NCI-H2196 treated with DMSO at 0.1 percent for 48 hours (cell line): ENCODE measurements around the gene TMEM134.
A peak's percentile ranks its signal among the peaks of the same experiment; 100 is the strongest.
"Not testable (repeated sequence)": the region's sequence is repeated elsewhere in the genome, so short reads cannot be mapped to it uniquely, and the experiment has no call there.

ENCODE experiments used
- DNase-seq: peaks from one replicate; lab custom pipeline; 2025; ENCODE audit not compliant: unreplicated experiment; lab: John Stamatoyannopoulos, UW

Gene TMEM134, protein sequence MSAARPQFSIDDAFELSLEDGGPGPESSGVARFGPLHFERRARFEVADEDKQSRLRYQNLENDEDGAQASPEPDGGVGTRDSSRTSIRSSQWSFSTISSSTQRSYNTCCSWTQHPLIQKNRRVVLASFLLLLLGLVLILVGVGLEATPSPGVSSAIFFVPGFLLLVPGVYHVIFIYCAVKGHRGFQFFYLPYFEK

GRCh38 chr11:67468759-67469507 is at the start of gene TMEM134:
TMEM134 (minus strand) TSS chr11:67469251; CDS start chr11:67469192, 59 bp downstream.
- DNase-seq = peak; percentile 75

DNA sequence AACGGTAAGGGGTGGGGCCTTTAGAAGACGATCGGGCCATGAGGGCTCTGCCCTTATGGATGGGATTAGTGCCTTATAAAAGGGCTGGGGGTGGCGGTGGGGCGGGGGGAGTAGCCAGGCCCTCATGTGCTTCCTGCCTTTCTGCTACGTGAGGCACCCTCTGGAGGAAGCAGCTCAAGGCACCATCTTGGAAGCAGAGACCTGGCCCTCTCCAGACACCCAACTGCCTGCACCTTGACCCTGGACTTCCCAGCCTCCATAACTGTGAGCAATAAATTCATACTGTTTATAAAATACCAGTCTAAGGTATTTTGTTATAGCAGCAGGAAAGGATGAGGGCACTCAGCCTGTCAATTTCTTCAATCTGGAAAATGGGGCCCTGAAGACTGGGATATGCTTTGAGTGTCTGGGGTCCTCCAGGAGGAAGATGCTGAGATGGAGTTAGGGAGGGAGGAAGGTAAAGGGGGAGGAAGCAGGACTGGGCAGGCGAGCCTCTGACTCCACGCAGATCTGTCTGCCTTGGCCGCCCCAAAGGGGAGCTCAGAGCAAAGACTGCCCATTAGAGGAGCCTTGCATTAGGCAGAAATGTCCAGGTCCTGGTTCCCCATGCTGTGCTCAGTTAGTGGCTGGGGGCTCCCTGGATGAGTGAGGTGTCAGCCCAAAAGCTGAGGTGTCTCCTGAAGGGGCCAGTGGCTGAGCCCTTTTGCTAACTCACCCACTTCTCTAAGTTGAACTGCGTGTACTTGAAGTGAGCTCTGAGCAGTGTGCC is 48.9 kb upstream of the TMEM134 start:
- no peak for DNase-seq

DNA sequence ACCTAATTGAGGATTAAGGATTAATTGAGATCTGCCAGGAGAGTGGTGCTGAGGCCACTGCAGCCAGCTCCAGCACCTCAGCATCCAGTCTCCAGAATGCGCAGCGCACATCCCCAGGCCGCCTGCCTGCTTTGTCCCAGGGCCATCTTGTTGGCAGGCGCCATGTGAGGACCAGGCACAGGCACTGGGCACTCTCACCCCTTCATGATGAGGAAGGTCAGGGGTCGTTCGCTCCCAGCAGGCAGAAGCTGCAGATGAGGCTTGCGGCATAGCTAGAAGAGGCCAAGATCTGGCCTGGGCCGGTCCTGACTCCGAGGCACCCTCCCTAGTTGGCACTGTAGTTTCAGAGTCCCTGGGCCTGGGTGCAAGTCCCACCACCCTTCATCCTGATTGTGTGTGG is 47.8 kb upstream of the TMEM134 start:
- DNase-seq = no peak

DNA sequence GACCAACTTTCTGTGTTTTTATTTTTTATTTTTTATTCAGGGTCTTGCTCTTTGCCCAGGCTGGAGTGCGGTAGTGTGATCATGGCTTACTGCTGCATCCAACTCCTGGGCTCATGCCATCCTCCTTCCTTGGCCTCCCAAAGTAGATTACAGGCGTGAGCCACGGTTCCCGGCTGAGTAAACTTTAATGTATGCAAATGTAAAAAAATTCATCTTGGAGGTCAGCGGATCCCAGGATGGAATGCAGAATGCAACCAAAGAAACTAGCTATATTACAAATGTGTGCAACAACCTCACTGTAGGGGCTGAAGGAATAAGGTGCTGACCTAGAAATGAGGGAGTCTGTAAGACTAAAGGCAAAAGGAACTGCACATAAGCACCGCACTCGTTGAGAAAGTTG is 45.1 kb upstream of the TMEM134 start:
- DNase-seq = no peak

GRCh38 chr11:67511558-67511957 is 42.5 kb upstream of the TMEM134 start:
- DNase-seq = not testable (repeated sequence)

DNA sequence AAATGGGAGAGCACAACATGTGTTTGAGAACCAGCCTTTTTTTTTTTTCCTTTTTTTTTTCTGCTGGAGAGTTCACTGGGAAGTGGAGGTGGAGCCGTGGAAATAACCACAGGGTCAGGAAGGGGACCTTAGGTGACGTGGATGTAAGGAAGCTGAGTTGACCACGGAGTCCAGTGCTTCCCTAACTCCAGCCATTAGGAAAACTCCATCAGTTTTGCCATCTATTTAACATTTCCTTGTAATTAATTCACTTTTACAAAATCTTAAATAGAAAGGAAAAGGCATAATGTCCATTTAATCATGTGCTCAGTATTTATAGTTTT is 40.9 kb upstream of the TMEM134 start:
- DNase-seq = no peak

- peak; percentile 93 for DNase-seq
Measured at GRCh38 chr11:67508486-67509121, 39.6 kb upstream of the TMEM134 start.

- DNase-seq = peak; percentile 97
Measured at GRCh38 chr11:67507864-67508485, 38.9 kb upstream of the TMEM134 start, which contains the start of gene CDK2AP2. CDK2AP2 (minus strand) TSS chr11:67508162; CDS start chr11:67508082, 80 bp downstream.

DNA sequence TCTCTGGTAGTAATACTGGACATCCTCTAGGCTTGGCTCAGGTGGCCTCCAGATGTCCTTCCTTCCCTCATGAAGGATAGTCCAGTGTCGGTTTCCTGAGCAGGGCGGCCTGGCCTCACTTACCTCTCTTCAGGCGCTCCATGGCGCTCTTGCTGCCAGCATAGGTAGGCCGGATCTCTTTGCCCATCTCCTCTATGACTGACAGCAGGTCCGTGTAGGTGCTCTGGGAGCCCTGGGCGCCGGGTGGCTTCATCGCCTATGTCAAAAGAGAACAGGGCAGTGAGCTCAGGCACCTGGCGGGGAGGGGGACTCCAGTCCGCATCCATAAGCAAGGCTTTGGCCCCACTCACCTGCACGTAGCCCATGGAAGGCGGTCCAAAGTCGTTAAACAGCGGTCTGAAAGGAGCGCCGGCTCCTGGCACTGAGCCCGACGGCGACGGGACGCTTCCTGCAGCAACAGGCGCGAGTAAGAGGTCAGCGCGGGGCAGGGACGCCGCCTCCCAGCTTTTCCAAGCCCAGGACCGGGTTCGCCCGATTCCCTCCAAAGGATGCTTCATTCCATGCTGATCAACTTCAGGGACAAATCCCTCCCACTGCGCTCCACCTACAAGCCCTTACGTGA is 38.3 kb upstream of the TMEM134 start:
- peak; percentile 7 for DNase-seq

GRCh38 chr11:67506426-67507051 is 37.5 kb upstream of the TMEM134 start:
- DNase-seq = no peak

- peak; percentile 90 for DNase-seq
Measured at GRCh38 chr11:67505605-67506396, 36.8 kb upstream of the TMEM134 start.

GRCh38 chr11:67504950-67505581 is 36.0 kb upstream of the TMEM134 start, which contains the start of gene PITPNM1:
PITPNM1 (minus strand) TSS chr11:67505363; CDS start chr11:67504180, 1,183 bp downstream.
- peak; percentile 22 for DNase-seq

- DNase-seq = peak; percentile 10
Measured at GRCh38 chr11:67504005-67504949, 35.2 kb upstream of the TMEM134 start.

GRCh38 chr11:67503119-67504004 is 34.3 kb upstream of the TMEM134 start:
- DNase-seq = no peak

- no peak for DNase-seq
Measured at GRCh38 chr11:67502328-67502979, 33.4 kb upstream of the TMEM134 start.

GRCh38 chr11:67501854-67502253 is 32.8 kb upstream of the TMEM134 start:
- no peak for DNase-seq
